Thymus (tissue), 11 donors: Measurements from ENCODE around the gene CCSER1. TPM values are rescaled to one million over a fixed set of nuclear protein-coding genes. Genes with fewer than 3 reads are reported as not detected.
"Not testable (repeated sequence)": the region's sequence is repeated elsewhere in the genome, so short reads cannot be mapped to it uniquely, and the experiment has no call there.

Experiments used
- DNase-seq, 9 donors: peaks; one replicate each; pipeline ENCODE4 v3.0.0-alpha.2; 2013; ENCODE audit warnings: low spot score in 9 of 9, low read depth in 6 of 9, missing footprints in 1 of 9
- H3K27ac ChIP-seq, 2 donors: one replicate each; pipeline ENCODE4 v1.5.1; 2013; ENCODE audit warnings: control low read depth in 1 of 2, low read depth in 1 of 2, low read length in 1 of 2, mild to moderate bottlenecking in 1 of 2, moderate library complexity in 1 of 2
- H3K27me3 ChIP-seq, 2 donors: one replicate each; pipeline ENCODE4 v1.5.1; 2013; ENCODE audit warnings: low read length in 1 of 2; ENCODE audit not compliant: control insufficient read depth in 2 of 2, insufficient read depth in 1 of 2
- H3K36me3 ChIP-seq, 2 donors: one replicate each; pipeline ENCODE4 v1.5.1; 2013; ENCODE audit warnings: low read length in 1 of 2, mild to moderate bottlenecking in 1 of 2, moderate library complexity in 1 of 2; ENCODE audit not compliant: control insufficient read depth in 2 of 2, insufficient read depth in 2 of 2
- H3K4me1 ChIP-seq, 2 donors: one replicate each; pipeline ENCODE4 v1.5.1; 2013; ENCODE audit warnings: low read length in 2 of 2; ENCODE audit not compliant: control insufficient read depth in 2 of 2, insufficient read depth in 2 of 2
- H3K4me3 ChIP-seq, 2 donors: one replicate each; pipeline ENCODE4 v1.5.1; 2013; ENCODE audit warnings: low read length in 2 of 2, control low read depth in 1 of 2, mild to moderate bottlenecking in 1 of 2
- H3K9me3 ChIP-seq, 2 donors: one replicate each; pipeline ENCODE4 v1.5.1; 2013; ENCODE audit warnings: low read length in 1 of 2, mild to moderate bottlenecking in 1 of 2; ENCODE audit not compliant: control insufficient read depth in 2 of 2, insufficient read depth in 1 of 2
- WGBS: extraction: QIAGEN DNeasy Blood & Tissue Kit; methylation state at CpG from one replicate; pipeline ENCODE4 v1.1.7; 2013; 5-methylcytosine and 5-hydroxymethylcytosine counted together
- polyA plus RNA-seq: library from polyadenylated mRNA; stranded (reverse); fragments of 200-250 nt; gene quantifications from one replicate; pipeline ENCODE4 v1.2.3, GENCODE V29; 2013
- total RNA-seq: library from RNA; stranded (reverse); fragments of 120-200 nt; gene quantifications from one replicate; pipeline ENCODE4 v1.2.4, GENCODE V29; 2013
- donor health status: healthy.

The CCSER1 gene
- total and polyA plus RNA-seq, 2 donors: 2.0 to 8.7 TPM

GRCh38 chr4:90903413-90903812 lies 776.2 kb downstream of the CCSER1 start:
- WGBS: 92% methylated on average over 1 of the region's 1 CpG
- not testable (repeated sequence) for H3K9me3 ChIP-seq

GRCh38 chr4:90904021-90904420 lies 776.8 kb downstream of the CCSER1 start:
- Histone ChIP-seq H3K4me3 (no peak overlapping the region), H3K9me3 (peaks cover 0 to 3% of the 10 kb centered on the region in 2 donors), H3K36me3 (no peaks in the 10 kb centered on the region), H3K27ac (no peak overlapping the region), H3K27me3 (no peaks in the 10 kb centered on the region), H3K4me1 (no peaks in the 10 kb centered on the region)
- 86% methylated on average over 1 of the region's 1 CpG for WGBS
- no peak for DNase-seq

More at GRCh38 chr4:90903413-90903812, 776.2 kb downstream of the CCSER1 start:
- H3K4me3 ChIP-seq, H3K36me3 ChIP-seq, H3K4me1 ChIP-seq, DNase-seq, H3K27me3 ChIP-seq, H3K27ac ChIP-seq: not testable (repeated sequence)

GRCh38 chr4:90906239-90906638 lies 779.0 kb downstream of the CCSER1 start:
- H3K9me3 ChIP-seq: peaks cover 0 to 3% of the 10 kb centered on the region in 2 donors
- no peak overlapping the region for H3K4me3 ChIP-seq
- H3K27ac ChIP-seq: no peak overlapping the region
- H3K36me3 ChIP-seq: no peaks in the 10 kb centered on the region
- no peaks in the 10 kb centered on the region for H3K27me3 ChIP-seq
- WGBS: 61% methylated on average over 3 of the region's 3 CpGs
- no peak for DNase-seq
- no peaks in the 10 kb centered on the region for H3K4me1 ChIP-seq

GRCh38 chr4:90911724-90912434 lies 784.7 kb downstream of the CCSER1 start:
- not testable (repeated sequence) for DNase-seq

GRCh38 chr4:90922174-90922573 lies 795.0 kb downstream of the CCSER1 start:
- Histone ChIP-seq H3K36me3 (no peaks in the 10 kb centered on the region), H3K4me3 (no peak overlapping the region), H3K27me3 (no peaks in the 10 kb centered on the region), H3K27ac (no peak overlapping the region), H3K9me3 (no peaks in the 10 kb centered on the region), H3K4me1 (no peaks in the 10 kb centered on the region)
- 93% methylated on average over 2 of the region's 2 CpGs for WGBS
- no peak for DNase-seq

More at GRCh38 chr4:90911724-90912434, 784.7 kb downstream of the CCSER1 start:
- not testable (repeated sequence) for H3K36me3 ChIP-seq, H3K27me3 ChIP-seq, H3K9me3 ChIP-seq, H3K4me3 ChIP-seq, H3K27ac ChIP-seq, H3K4me1 ChIP-seq
- WGBS: 89% methylated on average over 17 of the region's 17 CpGs

GRCh38 chr4:90926957-90927356 lies 799.8 kb downstream of the CCSER1 start:
- no peak for DNase-seq
- Histone ChIP-seq H3K27ac (no peak overlapping the region), H3K4me1 (no peaks in the 10 kb centered on the region), H3K4me3 (no peak overlapping the region), H3K27me3 (no peaks in the 10 kb centered on the region), H3K9me3 (no peaks in the 10 kb centered on the region), H3K36me3 (no peaks in the 10 kb centered on the region)

GRCh38 chr4:90943311-90943710 lies 816.1 kb downstream of the CCSER1 start:
- DNase-seq: no peak
- Histone ChIP-seq H3K27me3 (no peaks in the 10 kb centered on the region), H3K36me3 (no peaks in the 10 kb centered on the region), H3K27ac (no peak overlapping the region), H3K4me3 (no peak overlapping the region), H3K9me3 (no peaks in the 10 kb centered on the region), H3K4me1 (no peaks in the 10 kb centered on the region)
- WGBS: 93% methylated on average over 6 of the region's 6 CpGs

- 93% methylated on average over 3 of the region's 3 CpGs for WGBS
- no peak overlapping the region for H3K27ac ChIP-seq
- DNase-seq: no peak
- H3K27me3 ChIP-seq: no peaks in the 10 kb centered on the region
- H3K4me3 ChIP-seq: no peak overlapping the region
- H3K9me3 ChIP-seq: no peaks in the 10 kb centered on the region
- H3K4me1 ChIP-seq: no peaks in the 10 kb centered on the region
- H3K36me3 ChIP-seq: no peaks in the 10 kb centered on the region
Observed at GRCh38 chr4:90946945-90947344, 819.8 kb downstream of the CCSER1 start.

- H3K27me3 ChIP-seq: no peaks in the 10 kb centered on the region
- 92% methylated on average over 7 of the region's 7 CpGs for WGBS
Observed at GRCh38 chr4:90950385-90950841, 823.2 kb downstream of the CCSER1 start.

More at GRCh38 chr4:90950385-90950841, 823.2 kb downstream of the CCSER1 start:
- H3K4me1 ChIP-seq: no peaks in the 10 kb centered on the region
- H3K4me3 ChIP-seq: no peak overlapping the region
- no peaks in the 10 kb centered on the region for H3K36me3 ChIP-seq
- no peak overlapping the region for H3K27ac ChIP-seq
- DNase-seq: no peak
- no peaks in the 10 kb centered on the region for H3K9me3 ChIP-seq
